DOHH2 (cell line): ENCODE results near the gene TRIM28.

Experiments used
- H3F3A ChIP-seq: fragments of 200-600 bp; sonication (generic), shearing (Covaris generic); 2 replicates; pipeline ENCODE4 v1.6.0; 2016; ENCODE audit warnings: antibody characterized with exemption, mild to moderate bottlenecking; ENCODE audit not compliant: control insufficient read depth, insufficient read depth
- H3K27ac ChIP-seq: fragments of 200-600 bp; sonication (generic); 2 replicates; pipeline ENCODE4 v1.5.1; 2014; ENCODE audit warnings: low read depth, mild to moderate bottlenecking, low read length, moderate library complexity
- H3K27me3 ChIP-seq: fragments of 200-600 bp; sonication (generic); 2 replicates; pipeline ENCODE4 v1.6.1; 2014; ENCODE audit warnings: mild to moderate bottlenecking, low read length, mixed read lengths; ENCODE audit not compliant: control insufficient read depth
- H3K36me3 ChIP-seq: fragments of 200-600 bp; sonication (generic); 2 replicates; pipeline ENCODE4 v1.6.1; 2014; ENCODE audit warnings: mild to moderate bottlenecking, low read length, moderate library complexity, mixed read lengths; ENCODE audit not compliant: control insufficient read depth
- H3K4me1 ChIP-seq: fragments of 200-600 bp; sonication (generic); 2 replicates; pipeline ENCODE4 v1.6.1; 2014; ENCODE audit warnings: mild to moderate bottlenecking, low read length, mixed read lengths; ENCODE audit not compliant: control insufficient read depth
- H3K4me2 ChIP-seq: fragments of 200-600 bp; sonication (generic); 2 replicates; pipeline ENCODE4 v1.6.0; 2014; ENCODE audit warnings: mild to moderate bottlenecking, low read length, moderate library complexity
- H3K4me3 ChIP-seq: fragments of 200-600 bp; sonication (generic); 2 replicates; pipeline ENCODE4 v1.5.1; 2014; ENCODE audit warnings: mild to moderate bottlenecking, low read length, mixed read lengths
- H3K79me2 ChIP-seq: fragments of 200-600 bp; sonication (generic); 2 replicates; pipeline ENCODE4 v1.6.1; 2014; ENCODE audit warnings: mild to moderate bottlenecking, low read length, mixed read lengths; ENCODE audit not compliant: control insufficient read depth
- H3K9me2 ChIP-seq: fragments of 200-600 bp; sonication (generic); replicated peaks from 2 replicates; pipeline ENCODE4 v1.6.1; 2014; ENCODE audit warnings: mild to moderate bottlenecking, low read length, mixed read lengths; ENCODE audit not compliant: control insufficient read depth
- H3K9me3 ChIP-seq: fragments of 200-600 bp; sonication (generic); 2 replicates; pipeline ENCODE4 v1.6.1; 2014; ENCODE audit warnings: antibody characterized with exemption, low read length, mixed read lengths; ENCODE audit not compliant: control insufficient read depth, insufficient read depth
- H4K20me1 ChIP-seq: fragments of 200-600 bp; sonication (generic); 2 replicates; pipeline ENCODE4 v1.6.0; 2014; ENCODE audit warnings: low read depth, mild to moderate bottlenecking, antibody characterized with exemption, low read length, moderate library complexity; ENCODE audit not compliant: control insufficient read depth, insufficient read depth
- CTCF ChIP-seq: fragments of 200-600 bp; sonication (generic); IDR thresholded peaks from one replicate; pipeline ENCODE4 v1.5.1; 2014; ENCODE audit warnings: antibody characterized with exemption, mild to moderate bottlenecking, low read depth, low read length; ENCODE audit not compliant: poor library complexity, severe bottlenecking
- EZH2phosphoT487 ChIP-seq: fragments of 200-600 bp; sonication (generic); IDR thresholded peaks from 2 replicates; pipeline ENCODE4 v1.6.1; 2017; ENCODE audit warnings: borderline replicate concordance, mild to moderate bottlenecking, antibody characterized with exemption, low read length, moderate library complexity, mixed read lengths

TRIM28 gene

GRCh38 chr19:58561373-58562121 is 17.7 kb downstream of the TRIM28 start:
- Histone ChIP-seq H3F3A (peaks cover 37% of the 10 kb centered on the region), H3K27me3 (0 out of 2 replicates have a peak, but pooled peaks cover 2% of the 10 kb centered on the region), H3K9me3 (no peaks in the 10 kb centered on the region), H3K9me2 (no peaks in the 10 kb centered on the region), H3K27ac (no peak overlapping the region; the same call in 1 of the 2 replicates), H3K4me2 (peak overlapping the region; percentile 97), H3K79me2 (peaks cover 28% of the 10 kb centered on the region), H4K20me1 (no peaks in the 10 kb centered on the region), H3K36me3 (peaks cover 18% of the 10 kb centered on the region), H3K4me3 (peak overlapping the region; percentile 76), H3K4me1 (peaks cover 59% of the 10 kb centered on the region)
- TF ChIP-seq CTCF, result no peak
- TF ChIP-seq EZH2phosphoT487, result no peak

- peak overlapping the region; percentile 97 for H3K4me2 ChIP-seq
- H3K4me3 ChIP-seq, result peak overlapping the region; percentile 76
- H3K9me3 ChIP-seq, result no peaks in the 10 kb centered on the region
- no peaks in the 10 kb centered on the region for H4K20me1 ChIP-seq
- 0 out of 2 replicates have a peak, but pooled peaks cover 2% of the 10 kb centered on the region for H3K27me3 ChIP-seq
- TF ChIP-seq CTCF (no peak), EZH2phosphoT487 (no peak)
- peaks cover 37% of the 10 kb centered on the region for H3F3A ChIP-seq
- H3K79me2 ChIP-seq, result peaks cover 20% of the 10 kb centered on the region
- peaks cover 51% of the 10 kb centered on the region for H3K4me1 ChIP-seq
- peak overlapping the region; percentile 59 for H3K27ac ChIP-seq
- H3K36me3 ChIP-seq, result peaks cover 10% of the 10 kb centered on the region
- H3K9me2 ChIP-seq, result no peaks in the 10 kb centered on the region
Measured at GRCh38 chr19:58562122-58563033, 18.5 kb downstream of the TRIM28 start.

GRCh38 chr19:58563034-58563573 is 19.2 kb downstream of the TRIM28 start:
- Histone ChIP-seq H3K4me2 (peak overlapping the region; percentile 97), H3K4me1 (peaks cover 51% of the 10 kb centered on the region), H3K79me2 (peaks cover 12% of the 10 kb centered on the region), H3F3A (peaks cover 38% of the 10 kb centered on the region), H3K27ac (peak overlapping the region; percentile 59), H3K9me2 (no peaks in the 10 kb centered on the region), H4K20me1 (no peaks in the 10 kb centered on the region), H3K36me3 (peaks cover 3% of the 10 kb centered on the region), H3K27me3 (0 out of 2 replicates have a peak, but pooled peaks cover 2% of the 10 kb centered on the region), H3K4me3 (peak overlapping the region; percentile 76), H3K9me3 (no peaks in the 10 kb centered on the region)
- TF ChIP-seq EZH2phosphoT487, result no peak
- TF ChIP-seq CTCF, result no peak
